ENCODE results near the gene PRR19. TPM values are rescaled to one million over a fixed set of nuclear protein-coding genes. Genes with fewer than 3 reads are reported as not detected.

The PRR19 gene
- total and polyA plus RNA-seq, 4 donors, result 0.23 to 1.0 (median 0.77) TPM

DNA sequence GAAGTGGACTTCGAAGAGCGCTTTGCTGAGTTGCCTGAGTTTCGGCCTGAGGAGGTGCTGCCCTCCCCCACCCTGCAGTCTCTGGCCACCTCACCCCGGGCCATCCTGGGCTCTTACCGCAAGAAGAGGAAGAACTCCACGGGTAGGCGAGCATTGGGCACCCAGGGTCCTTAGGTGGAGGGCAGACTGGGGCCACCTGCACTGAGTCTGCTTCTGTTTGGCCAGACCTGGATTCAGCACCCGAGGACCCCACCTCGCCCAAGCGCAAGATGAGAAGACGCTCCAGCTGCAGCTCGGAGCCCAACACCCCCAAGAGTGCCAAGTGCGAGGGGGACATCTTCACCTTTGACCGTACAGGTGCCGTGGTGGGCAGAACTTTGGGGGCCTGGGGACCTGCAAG is 8.0 kb upstream of the PRR19 start:
- Histone ChIP-seq H3K4me1 (ENCODE audit: control insufficient read depth in 5 of 5, insufficient read depth in 5 of 5, low read length in 5 of 5) (no peaks in the 10 kb centered on the region), H3K9me3 (ENCODE audit: control insufficient read depth in 4 of 4, insufficient read depth in 3 of 4, low read length in 3 of 4) (no peaks in the 10 kb centered on the region), H3K4me3 (no peak overlapping the region), H3K9ac (ENCODE audit: insufficient read depth in 1 of 2, low read length in 2 of 2) (no peak overlapping the region), H3K27ac (ENCODE audit: low read depth in 1 of 2, low read length in 1 of 2) (no peak overlapping the region), H3K36me3 (ENCODE audit: control insufficient read depth in 4 of 4, insufficient read depth in 4 of 4, low read length in 4 of 4) (peaks cover 10 to 67% (median 32%) of the 10 kb centered on the region in 4 donors), H3K27me3 (ENCODE audit: control insufficient read depth in 3 of 3, insufficient read depth in 3 of 3, low read length in 2 of 3) (no peaks in the 10 kb centered on the region)
- WGBS, 2 donors, result 94 to 95% methylated on average over 13 to 15 of the region's 15 CpGs
- TF ChIP-seq, protein P1, sequence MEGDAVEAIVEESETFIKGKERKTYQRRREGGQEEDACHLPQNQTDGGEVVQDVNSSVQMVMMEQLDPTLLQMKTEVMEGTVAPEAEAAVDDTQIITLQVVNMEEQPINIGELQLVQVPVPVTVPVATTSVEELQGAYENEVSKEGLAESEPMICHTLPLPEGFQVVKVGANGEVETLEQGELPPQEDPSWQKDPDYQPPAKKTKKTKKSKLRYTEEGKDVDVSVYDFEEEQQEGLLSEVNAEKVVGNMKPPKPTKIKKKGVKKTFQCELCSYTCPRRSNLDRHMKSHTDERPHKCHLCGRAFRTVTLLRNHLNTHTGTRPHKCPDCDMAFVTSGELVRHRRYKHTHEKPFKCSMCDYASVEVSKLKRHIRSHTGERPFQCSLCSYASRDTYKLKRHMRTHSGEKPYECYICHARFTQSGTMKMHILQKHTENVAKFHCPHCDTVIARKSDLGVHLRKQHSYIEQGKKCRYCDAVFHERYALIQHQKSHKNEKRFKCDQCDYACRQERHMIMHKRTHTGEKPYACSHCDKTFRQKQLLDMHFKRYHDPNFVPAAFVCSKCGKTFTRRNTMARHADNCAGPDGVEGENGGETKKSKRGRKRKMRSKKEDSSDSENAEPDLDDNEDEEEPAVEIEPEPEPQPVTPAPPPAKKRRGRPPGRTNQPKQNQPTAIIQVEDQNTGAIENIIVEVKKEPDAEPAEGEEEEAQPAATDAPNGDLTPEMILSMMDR (IDR thresholded peaks at IDR 0.05; ENCODE audit: control extremely low read depth, extremely low read depth), result no peak
- ATAC-seq (ENCODE audit: insufficient read depth, low FRiP score), result no peak
- DNase-seq, result no peak

DNA sequence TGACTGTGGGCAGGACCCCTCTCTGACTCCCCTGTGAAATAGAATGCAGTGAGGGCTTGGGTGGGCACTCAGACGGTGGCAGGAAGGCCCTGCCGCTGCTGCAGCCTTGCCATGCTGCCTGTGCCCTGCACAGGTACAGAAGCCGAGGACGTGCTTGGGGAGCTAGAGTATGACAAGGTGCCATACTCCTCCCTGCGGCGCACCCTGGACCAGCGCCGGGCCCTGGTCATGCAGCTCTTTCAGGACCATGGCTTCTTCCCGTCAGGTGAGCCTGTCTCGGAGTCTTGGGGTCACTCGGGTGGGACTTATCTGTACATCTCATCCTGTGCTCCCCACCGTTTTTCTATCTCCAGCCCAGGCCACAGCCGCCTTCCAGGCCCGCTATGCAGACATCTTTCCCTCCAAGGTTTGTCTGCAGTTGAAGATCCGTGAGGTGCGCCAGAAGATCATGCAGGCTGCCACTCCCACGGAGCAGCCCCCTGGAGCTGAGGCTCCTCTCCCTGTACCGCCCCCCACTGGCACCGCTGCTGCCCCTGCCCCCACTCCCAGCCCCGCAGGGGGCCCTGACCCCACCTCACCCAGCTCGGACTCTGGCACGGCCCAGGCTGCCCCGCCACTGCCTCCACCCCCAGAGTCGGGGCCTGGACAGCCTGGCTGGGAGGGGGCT is 7.3 kb upstream of the PRR19 start:
- H3K27me3 ChIP-seq (ENCODE audit: control insufficient read depth in 3 of 3, insufficient read depth in 3 of 3, low read length in 2 of 3), result no peaks in the 10 kb centered on the region
- no peak overlapping the region for H3K4me3 ChIP-seq
- H3K4me1 ChIP-seq (ENCODE audit: control insufficient read depth in 5 of 5, insufficient read depth in 5 of 5, low read length in 5 of 5), result no peaks in the 10 kb centered on the region
- TF ChIP-seq, protein P1 (IDR thresholded peaks at IDR 0.05; ENCODE audit: control extremely low read depth, extremely low read depth), result no peak
- WGBS, 2 donors, result 84 to 85% methylated on average over 24 of the region's 24 CpGs
- H3K9ac ChIP-seq (ENCODE audit: insufficient read depth in 1 of 2, low read length in 2 of 2), result no peak overlapping the region
- H3K27ac ChIP-seq (ENCODE audit: low read depth in 1 of 2, low read length in 1 of 2), result no peak overlapping the region
- H3K36me3 ChIP-seq (ENCODE audit: control insufficient read depth in 4 of 4, insufficient read depth in 4 of 4, low read length in 4 of 4), result peaks cover 10 to 60% (median 28%) of the 10 kb centered on the region in 4 donors
- H3K9me3 ChIP-seq (ENCODE audit: control insufficient read depth in 4 of 4, insufficient read depth in 3 of 4, low read length in 3 of 4), result no peaks in the 10 kb centered on the region
- ATAC-seq (ENCODE audit: insufficient read depth, low FRiP score) (no peak), DNase-seq (no peak)

DNA sequence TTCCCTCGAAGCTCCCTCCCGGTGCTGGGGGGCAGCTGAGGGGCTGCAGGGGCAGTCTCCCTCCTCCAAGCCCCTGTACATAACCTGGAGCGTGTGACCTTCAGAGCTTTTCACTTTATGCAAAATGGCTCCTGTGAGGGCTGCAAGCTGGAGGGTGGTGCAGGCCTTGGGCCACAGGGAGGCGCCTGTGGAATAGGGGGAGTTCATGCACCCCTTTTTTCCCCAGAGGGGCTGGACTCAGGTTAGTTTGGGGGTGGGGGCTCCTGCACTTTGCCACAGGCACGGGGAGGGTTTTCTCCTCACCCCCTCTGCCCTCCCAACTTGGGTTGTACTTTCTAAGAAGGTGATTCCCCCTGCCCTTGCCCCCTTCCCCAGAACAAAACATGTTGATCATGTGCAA is 6.6 kb upstream of the PRR19 start:
- no peak for DNase-seq
- TF ChIP-seq, protein P1 (IDR thresholded peaks at IDR 0.05; ENCODE audit: control extremely low read depth, extremely low read depth), result no peak
- Histone ChIP-seq H3K4me3 (no peak overlapping the region), H3K9me3 (ENCODE audit: control insufficient read depth in 4 of 4, insufficient read depth in 3 of 4, low read length in 3 of 4) (no peaks in the 10 kb centered on the region), H3K9ac (ENCODE audit: insufficient read depth in 1 of 2, low read length in 2 of 2) (no peak overlapping the region), H3K36me3 (ENCODE audit: control insufficient read depth in 4 of 4, insufficient read depth in 4 of 4, low read length in 4 of 4) (peaks cover 10 to 53% (median 25%) of the 10 kb centered on the region in 4 donors), H3K27ac (ENCODE audit: low read depth in 1 of 2, low read length in 1 of 2) (no peak overlapping the region), H3K4me1 (ENCODE audit: control insufficient read depth in 5 of 5, insufficient read depth in 5 of 5, low read length in 5 of 5) (no peaks in the 10 kb centered on the region), H3K27me3 (ENCODE audit: control insufficient read depth in 3 of 3, insufficient read depth in 3 of 3, low read length in 2 of 3) (no peaks in the 10 kb centered on the region)
- ATAC-seq (ENCODE audit: insufficient read depth, low FRiP score), result no peak
- 76 to 85% methylated on average over 5 of the region's 5 CpGs for WGBS, 2 donors
